ENCODE measurements around the gene SHC2.
"Not testable (repeated sequence)": the region's sequence is repeated elsewhere in the genome, so short reads cannot be mapped to it uniquely, and the experiment has no call there.

The SHC2 gene

GRCh38 chr19:468587-469256 is 7.9 kb upstream of the SHC2 start:
- DNase-seq, result no peak

- DNase-seq, result no peak
Measured at GRCh38 chr19:467554-467953, 6.7 kb upstream of the SHC2 start.

GRCh38 chr19:465056-465816 is 4.4 kb upstream of the SHC2 start:
- DNase-seq, result no peak

GRCh38 chr19:464208-464545 is 3.3 kb upstream of the SHC2 start:
- no peak for DNase-seq

- DNase-seq, result no peak
Measured at GRCh38 chr19:463483-464207, 2.8 kb upstream of the SHC2 start.

GRCh38 chr19:461721-462551 is 1.1 kb upstream of the SHC2 start:
- no peak for DNase-seq

GRCh38 chr19:459724-460511 is 915 bp downstream of the SHC2 start:
- DNase-seq, result peak; percentile 8

GRCh38 chr19:458091-459042 is 2.5 kb downstream of the SHC2 start:
- no peak for DNase-seq

GRCh38 chr19:457636-458035 is 3.2 kb downstream of the SHC2 start:
- no peak for DNase-seq

- DNase-seq, result no peak
Measured at GRCh38 chr19:456547-457110, 4.2 kb downstream of the SHC2 start.

DNA sequence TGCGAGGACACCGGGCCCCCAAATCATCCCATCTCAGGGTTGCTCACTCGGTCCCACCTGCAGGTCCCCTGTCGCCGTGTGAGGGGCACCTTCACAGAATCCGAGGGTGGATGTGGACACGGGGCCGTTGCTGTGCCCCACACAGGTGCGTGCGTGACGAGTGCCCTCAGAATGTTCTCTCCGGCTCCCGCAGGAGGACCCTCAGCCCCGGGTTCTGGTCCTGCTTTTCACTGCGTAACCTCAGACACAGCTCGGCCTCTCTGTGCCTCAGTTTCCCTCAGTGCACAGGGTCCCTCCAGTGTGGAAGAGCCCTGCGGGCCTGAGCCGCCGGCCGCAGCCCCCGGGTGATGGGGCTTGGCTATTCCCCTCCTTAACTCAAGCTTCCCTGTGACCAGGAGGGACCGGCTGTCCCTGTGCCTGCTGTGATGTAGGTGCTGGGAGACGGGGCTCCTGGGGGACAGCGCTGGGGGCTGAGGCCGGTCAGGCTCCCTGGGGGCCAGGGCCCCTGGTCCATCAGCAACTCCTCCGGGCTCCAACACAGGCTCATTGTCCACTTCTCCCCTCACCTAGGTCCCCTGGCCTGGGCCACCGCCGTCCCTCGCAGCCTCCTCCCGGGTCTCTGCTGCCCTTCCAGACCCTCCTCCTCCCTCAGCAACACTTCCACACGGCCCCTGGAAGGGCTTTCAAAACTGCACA is 4.8 kb downstream of the SHC2 start:
- no peak for DNase-seq

GRCh38 chr19:455031-455705 is 5.7 kb downstream of the SHC2 start:
- no peak for DNase-seq

DNA sequence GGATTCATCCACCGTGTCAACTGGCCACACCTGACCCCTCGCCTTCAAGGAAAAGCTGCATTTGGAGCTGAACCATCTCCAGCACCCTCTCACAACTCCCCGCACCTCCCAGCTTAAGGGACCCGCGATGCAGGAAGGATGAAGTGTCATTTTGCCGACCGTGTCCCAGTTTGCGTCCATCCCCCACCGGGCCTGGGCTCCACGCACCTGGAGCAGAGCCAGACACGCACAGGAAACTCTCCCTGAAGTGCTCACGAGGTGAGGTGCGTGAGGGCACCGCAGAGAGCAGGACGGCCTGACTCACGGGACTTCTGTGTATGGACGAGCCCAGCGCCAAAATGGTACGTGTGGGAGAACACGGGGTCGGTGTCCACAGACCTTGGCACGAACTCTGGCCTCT is 7.2 kb downstream of the SHC2 start:
- DNase-seq, result no peak

- DNase-seq, result no peak
Measured at GRCh38 chr19:452829-453228, 8.0 kb downstream of the SHC2 start.

DNA sequence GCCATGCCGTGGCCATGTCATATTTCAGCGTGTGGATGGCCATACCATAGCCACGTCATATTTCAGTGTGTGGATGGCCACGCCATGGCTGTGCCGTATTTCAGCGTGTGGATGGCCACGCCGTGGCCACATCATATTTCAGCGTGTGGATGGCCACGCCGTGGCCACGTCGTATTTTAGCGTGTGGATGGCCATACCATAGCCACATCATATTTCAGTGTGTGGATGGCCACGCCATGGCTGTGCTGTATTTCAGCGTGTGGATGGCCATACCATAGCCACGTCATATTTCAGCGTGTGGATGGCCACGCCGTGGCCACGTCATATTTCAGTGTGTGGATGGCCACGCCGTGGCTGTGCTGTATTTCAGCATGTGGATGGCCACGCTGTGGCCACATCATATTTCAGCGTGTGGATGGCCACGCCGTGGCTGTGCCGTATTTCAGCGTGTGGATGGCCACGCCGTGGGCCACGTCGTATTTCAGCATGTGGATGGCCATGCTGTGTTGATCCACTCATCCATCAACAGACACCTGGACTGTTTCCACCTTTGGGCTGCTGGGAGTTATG is 9.8 kb downstream of the SHC2 start:
- DNase-seq, result not testable (repeated sequence)

DNA sequence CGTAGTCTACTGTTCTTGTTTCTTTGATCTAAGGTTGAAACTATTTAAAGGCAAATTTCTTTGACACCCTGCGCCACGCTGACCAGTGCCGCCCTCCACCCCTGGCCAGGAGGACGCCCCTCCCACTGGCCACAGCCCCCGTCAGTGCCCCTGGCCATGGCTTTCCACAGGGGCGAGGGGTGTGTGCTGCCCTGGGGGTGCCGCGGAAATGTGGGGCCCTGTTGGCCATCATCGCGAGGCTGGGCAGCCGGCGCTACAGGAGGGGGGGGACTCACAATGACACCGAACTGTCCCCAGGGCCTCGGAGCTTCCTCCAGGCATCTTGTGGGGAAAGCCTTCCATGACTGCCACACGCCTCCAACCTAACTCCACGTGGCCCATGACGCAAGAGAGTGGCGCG is 10.9 kb downstream of the SHC2 start:
- DNase-seq, result no peak

GRCh38 chr19:447816-448560 is 12.8 kb downstream of the SHC2 start:
- no peak for DNase-seq

GRCh38 chr19:447064-447426 is 13.8 kb downstream of the SHC2 start:
- no peak for DNase-seq
